H1 (cell line): ENCODE results near the gene ZBTB18. TPM values are rescaled to one million over a fixed set of nuclear protein-coding genes. Genes with fewer than 3 reads are reported as not detected.
A peak's percentile ranks its signal among the peaks of the same experiment; 100 is the strongest.

Experiments used
- CTCF ChIA-PET: fragments of 300-600 bp; sonication (Branson Sonifier 250); formaldehyde crosslinking; loops from one replicate; lab custom pipeline; 2021; ENCODE audit not compliant: partially characterized antibody; lab: Charles Lee
- POLR2A ChIA-PET: fragments of 300-600 bp; sonication (Branson Sonifier 250); formaldehyde crosslinking; loops from one replicate; lab custom pipeline; 2021; ENCODE audit warnings: inconsistent platforms; ENCODE audit not compliant: partially characterized antibody; lab: Charles Lee
- DNase-seq, 2 experiments: peaks; one replicate each; pipeline versions ENCODE4 v3.0.0 to v3.0.0-alpha.2; 2010 to 2022; ENCODE audit warnings: low spot score in 2 of 2, low read depth in 1 of 2, mixed read lengths in 1 of 2
- FAIRE-seq: peaks from 2 replicates; lab custom pipeline; 2011; peaks lifted over from hg19 to GRCh38; lab: Jason Lieb, UNC
- H2AFZ ChIP-seq: 2 replicates; pipeline ENCODE4 v1.8.1; 2012; ENCODE audit warnings: low read length, inconsistent platforms
- H2AK5ac ChIP-seq: 2 replicates; pipeline ENCODE4 v1.6.1; 2013; ENCODE audit warnings: low read depth, low read length
- H2BK120ac ChIP-seq: replicated peaks from 2 replicates; pipeline ENCODE3; 2013; ENCODE audit warnings: low read depth, low read length, inconsistent platforms
- H2BK12ac ChIP-seq: 2 replicates; pipeline ENCODE4 v1.6.1; 2013; ENCODE audit warnings: low read depth, low read length
- H2BK15ac ChIP-seq: 2 replicates; pipeline ENCODE4 v1.6.1; 2013; ENCODE audit warnings: low read length
- H2BK20ac ChIP-seq: 2 replicates; pipeline ENCODE4 v1.6.1; 2013; ENCODE audit warnings: low read length
- H2BK5ac ChIP-seq: 2 replicates; pipeline ENCODE4 v1.6.1; 2013; ENCODE audit warnings: low read depth, low read length
- H3K14ac ChIP-seq: 2 replicates; pipeline ENCODE4 v1.6.1; 2013; ENCODE audit warnings: inconsistent platforms; ENCODE audit not compliant: insufficient read length
- H3K18ac ChIP-seq: 2 replicates; pipeline ENCODE4 v1.6.1; 2013; ENCODE audit warnings: low read length; ENCODE audit errors: extremely low read depth
- H3K23ac ChIP-seq: 2 replicates; pipeline ENCODE4 v1.6.1; 2013; ENCODE audit warnings: inconsistent platforms; ENCODE audit not compliant: insufficient read length
- H3K23me2 ChIP-seq: 2 replicates; pipeline ENCODE4 v1.6.1; 2013; ENCODE audit warnings: low read depth, low read length
- H3K27ac ChIP-seq: 2 replicates; pipeline ENCODE4 v1.6.1; 2011; ENCODE audit warnings: low read depth, low read length, inconsistent platforms
- H3K27me3 ChIP-seq, 4 experiments: replicated peaks in 1 of 4; 1 replicate in 1 of 4; 2 replicates in 3 of 4; pipeline versions ENCODE4 v1.6.1 to v1.8.1; 2011 to 2013; ENCODE audit warnings: low read length in 3 of 4, mild to moderate bottlenecking in 3 of 4, inconsistent platforms in 2 of 4, mixed read lengths in 2 of 4, moderate library complexity in 1 of 4; ENCODE audit not compliant: control insufficient read depth in 3 of 4, insufficient read depth in 3 of 4; ENCODE audit errors: extremely low read depth in 1 of 4
- H3K36me3 ChIP-seq, 4 experiments: 2 replicates each; pipeline versions ENCODE4 v1.6.1 to v1.8.1; 2011 to 2013; ENCODE audit warnings: mild to moderate bottlenecking in 4 of 4, low read length in 3 of 4, moderate library complexity in 2 of 4, control low read depth in 1 of 4, inconsistent platforms in 1 of 4; ENCODE audit not compliant: insufficient read depth in 4 of 4, control insufficient read depth in 2 of 4
- H3K4ac ChIP-seq: replicated peaks from 2 replicates; pipeline ENCODE3; 2013; ENCODE audit warnings: low read length, low read depth, mixed read lengths, inconsistent platforms; ENCODE audit not compliant: insufficient read length
- H3K4me1 ChIP-seq, 4 experiments: replicated peaks in 1 of 4; 1 replicate in 1 of 4; 2 replicates in 3 of 4; pipeline versions ENCODE4 v1.6.1 to v1.8.1; 2011 to 2013; ENCODE audit warnings: low read length in 3 of 4, inconsistent platforms in 2 of 4, mixed read lengths in 1 of 4; ENCODE audit not compliant: insufficient read depth in 4 of 4, control insufficient read depth in 3 of 4
- H3K4me2 ChIP-seq, 2 experiments: 2 replicates each; pipeline versions ENCODE4 v1.6.1 to v1.8.1; 2011 to 2013; ENCODE audit warnings: low read depth in 2 of 2, low read length in 2 of 2, control low read depth in 1 of 2, inconsistent platforms in 1 of 2, mild to moderate bottlenecking in 1 of 2; ENCODE audit not compliant: insufficient read depth in 1 of 2
- H3K4me3 ChIP-seq, 4 experiments: fragments of 200-600, 300-600 bp in 1 of 4; sonication (generic), shearing (Covaris generic), sonication (Bioruptor Twin) in 1 of 4; 2 replicates each; pipeline versions ENCODE4 v1.5.1 to v1.8.1; 2011 to 2016; ENCODE audit warnings: low read length in 4 of 4, low read depth in 3 of 4, control low read depth in 2 of 4, inconsistent platforms in 2 of 4, mild to moderate bottlenecking in 2 of 4, mixed read lengths in 1 of 4, moderate library complexity in 1 of 4; ENCODE audit not compliant: insufficient read depth in 2 of 4; ENCODE audit errors: extremely low read depth in 1 of 4
- H3K56ac ChIP-seq: replicated peaks from 2 replicates; pipeline ENCODE3; 2013; ENCODE audit warnings: low read depth, mild to moderate bottlenecking, mixed read lengths, low read length, inconsistent platforms; ENCODE audit not compliant: insufficient read length
- H3K79me1 ChIP-seq: 2 replicates; pipeline ENCODE4 v1.6.1; 2013; ENCODE audit warnings: low read depth, low read length, control low read depth
- H3K79me2 ChIP-seq, 2 experiments: 2 replicates each; pipeline versions ENCODE4 v1.6.1 to v1.8.1; 2012 to 2013; ENCODE audit warnings: low read length in 2 of 2, mild to moderate bottlenecking in 2 of 2, inconsistent platforms in 1 of 2; ENCODE audit not compliant: insufficient read depth in 2 of 2, control insufficient read depth in 1 of 2
- H3K9ac ChIP-seq, 4 experiments: replicated peaks in 1 of 4; 1 replicate in 1 of 4; 2 replicates in 3 of 4; pipeline versions ENCODE4 v1.6.1 to v1.8.1; 2011 to 2013; ENCODE audit warnings: low read depth in 3 of 4, low read length in 3 of 4, control low read depth in 2 of 4, mild to moderate bottlenecking in 2 of 4, moderate library complexity in 2 of 4, inconsistent platforms in 1 of 4; ENCODE audit errors: extremely low read depth in 1 of 4
- H3K9me3 ChIP-seq, 2 experiments: 2 replicates each; pipeline versions ENCODE4 v1.6.1 to v1.8.1; 2012 to 2013; ENCODE audit warnings: mild to moderate bottlenecking in 2 of 2, moderate library complexity in 2 of 2, control low read depth in 1 of 2, inconsistent platforms in 1 of 2, low read depth in 1 of 2, low read length in 1 of 2, mixed read lengths in 1 of 2; ENCODE audit not compliant: insufficient read depth in 2 of 2
- H4K20me1 ChIP-seq, 2 experiments: replicated peaks in 1 of 2; 2 replicates each; pipeline versions ENCODE3 to v1.8.1; 2011 to 2013; ENCODE audit warnings: inconsistent platforms in 2 of 2, low read length in 2 of 2, mild to moderate bottlenecking in 1 of 2; ENCODE audit not compliant: insufficient read depth in 2 of 2, control insufficient read depth in 1 of 2
- H4K5ac ChIP-seq: 2 replicates; pipeline ENCODE4 v1.6.1; 2013; ENCODE audit warnings: low read length, low read depth, mixed read lengths, inconsistent platforms; ENCODE audit not compliant: insufficient read length
- H4K8ac ChIP-seq: 2 replicates; pipeline ENCODE4 v1.8.0; 2013; ENCODE audit warnings: mild to moderate bottlenecking, moderate library complexity, low read length, inconsistent platforms; ENCODE audit not compliant: insufficient read depth; ENCODE audit errors: extremely low read depth
- H4K91ac ChIP-seq: replicated peaks from 2 replicates; pipeline ENCODE3; 2013; ENCODE audit warnings: low read length, mixed read lengths, inconsistent platforms; ENCODE audit not compliant: insufficient read length
- CTBP2 ChIP-seq: IDR thresholded peaks from 2 replicates; pipeline ENCODE4 v1.7.0; 2011; ENCODE audit warnings: borderline replicate concordance, mild to moderate bottlenecking, moderate library complexity, mixed read lengths, low read length; ENCODE audit not compliant: insufficient read depth, insufficient read length
- USF2 ChIP-seq: IDR thresholded peaks from 2 replicates; pipeline ENCODE4 v1.6.1; 2011; ENCODE audit warnings: low read length, improper control_type of control experiment
- WGBS, 2 experiments: shearing (Covaris generic) in 1 of 2; methylation state at CpG; one replicate each; pipeline versions ENCODE4 v1.1.6 to v1.1.7; 2013 to 2015; ENCODE audit warnings: low lambda C conversion rate in 2 of 2, mixed read lengths in 2 of 2, inconsistent platforms in 1 of 2, low coverage in 1 of 2, missing lambda C conversion rate in 1 of 2; ENCODE audit not compliant: insufficient replicate concordance in 2 of 2, insufficient coverage in 1 of 2, insufficient read length in 1 of 2; ENCODE audit errors: extremely low coverage in 1 of 2, missing lambda C conversion rate in 1 of 2; 5-methylcytosine and 5-hydroxymethylcytosine counted together
- polyA plus RNA-seq, 7 experiments: library from polyadenylated mRNA; depleted of rRNA in 3 of 7; stranded (reverse) in 5 of 7; unstranded in 2 of 7; fragments of >200 nt in 5 of 7; fragments of 200-250 nt in 2 of 7; gene quantifications; 1 replicate in 5 of 7; 2 replicates in 1 of 7; 4 replicates in 1 of 7; pipeline versions ENCODE4 v1.2.1 to v1.2.3, GENCODE V29; 2011 to 2013; ENCODE audit warnings: missing spikeins in 2 of 7, mixed read lengths in 2 of 7
- total RNA-seq: library from RNA; stranded (reverse); fragmentation: NEBNext Ultra II Directional; extraction: Animal tissue kit (Norgen Biotek cat#: 25700); gene quantifications from 2 replicates; pipeline ENCODE4 v1.2.1, GENCODE V29; 2021

The ZBTB18 gene
- total and polyA plus RNA-seq, 2 of the 8 experiments (the other 6 are each of a cell fraction or from before 2014, with no cell fraction given): 8.5 to 14.4 TPM

DNA sequence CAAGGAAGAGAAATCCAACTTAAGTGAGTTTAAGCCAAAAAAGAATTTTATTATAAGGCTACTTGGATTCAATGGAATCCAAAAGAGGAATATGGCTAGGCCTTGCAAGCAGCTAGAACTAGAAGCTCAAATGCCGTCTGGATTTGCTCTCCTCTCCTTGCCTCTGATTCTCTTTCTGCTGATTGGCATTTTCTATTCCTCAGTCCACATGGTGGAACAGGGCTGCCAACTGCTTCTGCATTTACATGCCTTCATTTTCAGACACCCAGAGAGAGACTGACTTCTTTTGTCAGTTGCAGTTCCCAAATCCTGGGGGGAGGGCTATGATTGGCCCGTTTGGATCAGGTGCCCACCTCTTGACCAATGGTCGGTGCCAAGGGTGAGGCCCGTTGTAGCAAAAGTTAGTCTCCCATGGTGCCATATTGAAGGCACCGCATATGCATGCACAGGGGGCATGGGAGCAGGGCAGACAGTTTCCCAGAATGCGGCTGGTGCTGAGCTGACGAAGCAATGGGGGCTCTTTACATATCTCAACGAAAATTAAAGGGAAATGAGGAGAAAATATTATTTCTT is 18.3 kb downstream of the ZBTB18 start:
- Histone ChIP-seq H4K8ac (no peak overlapping the region), H3K14ac (no peak overlapping the region), H3K9ac (no peak overlapping the region), H4K20me1 (no peaks in the 10 kb centered on the region), H4K5ac (no peak overlapping the region), H2BK12ac (no peak overlapping the region), H3K18ac (no peak overlapping the region), H3K4me2 (no peak overlapping the region), H2AFZ (no peak overlapping the region), H3K27me3 (no peaks in the 10 kb centered on the region), H3K4me3 (no peak overlapping the region), H3K23me2 (no peaks in the 10 kb centered on the region), H3K27ac (no peak overlapping the region), H3K4ac (no peak overlapping the region), H3K36me3 (no peaks in the 10 kb centered on the region), H2BK20ac (no peak overlapping the region), H3K79me2 (no peaks in the 10 kb centered on the region), H4K91ac (no peak overlapping the region), H2BK5ac (no peak overlapping the region), H3K79me1 (no peaks in the 10 kb centered on the region), H2BK120ac (no peak overlapping the region), H3K23ac (no peak overlapping the region), H3K56ac (no peak overlapping the region), H2AK5ac (no peak overlapping the region), H2BK15ac (no peak overlapping the region), H3K4me1 (no peaks in the 10 kb centered on the region), H3K9me3 (no peaks in the 10 kb centered on the region)
- DNase-seq (no peak), FAIRE-seq (no peak)
- POLR2A ChIA-PET: no interaction called here
- no peak for TF ChIP-seq CTBP2
- TF ChIP-seq USF2: 0 out of 2 replicates have a peak, but pooled peaks have one; percentile 13
- 94% methylated on average over 8 of the region's 8 CpGs; no CpG with 5 or more reads in 1 of the 2 experiments for WGBS, 2 experiments
- CTCF ChIA-PET: interaction anchor here (0.7 kb wide), 1 partner anchor 341 kb away, joined by 3 read pairs; no protein-coding TSS in a partner anchor
